HG03280 (cell line): Measurements from ENCODE around the gene TMEM145.

Experiments
- ATAC-seq: cut with Tn5 transposase; IDR thresholded peaks from one replicate; pipeline ENCODE4 v1.9.1; 2021; ENCODE audit warnings: mild to moderate bottlenecking, moderate library complexity; ENCODE audit not compliant: unreplicated experiment

Gene TMEM145

GRCh38 chr19:42277821-42278451 is 35.2 kb upstream of the TMEM145 start:
- no peak for ATAC-seq

GRCh38 chr19:42278452-42279154 is 34.5 kb upstream of the TMEM145 start:
- no peak for ATAC-seq

- ATAC-seq = no peak
These were observed 33.8 kb upstream of the TMEM145 start for GRCh38 chr19:42279155-42279901.

- peak; percentile 29 for ATAC-seq
These were observed 33.0 kb upstream of the TMEM145 start for GRCh38 chr19:42279902-42280814.

GRCh38 chr19:42280815-42281145 is 32.3 kb upstream of the TMEM145 start:
- no peak for ATAC-seq

GRCh38 chr19:42281146-42281826 is 31.8 kb upstream of the TMEM145 start:
- no peak for ATAC-seq

GRCh38 chr19:42281827-42282762 is 31.0 kb upstream of the TMEM145 start:
- ATAC-seq = no peak

- no peak for ATAC-seq
These were observed 30.3 kb upstream of the TMEM145 start for GRCh38 chr19:42282819-42283187.

GRCh38 chr19:42283188-42284065 is 29.7 kb upstream of the TMEM145 start:
- peak; percentile 61 for ATAC-seq

GRCh38 chr19:42284066-42284501 is 29.0 kb upstream of the TMEM145 start:
- peak; percentile 37 for ATAC-seq

- ATAC-seq = no peak
These were observed 28.3 kb upstream of the TMEM145 start for GRCh38 chr19:42284591-42285341.

- ATAC-seq = no peak
These were observed 27.6 kb upstream of the TMEM145 start for GRCh38 chr19:42285541-42285941.

GRCh38 chr19:42285988-42286348 is 27.1 kb upstream of the TMEM145 start:
- no peak for ATAC-seq

GRCh38 chr19:42286349-42287016 is 26.6 kb upstream of the TMEM145 start:
- no peak for ATAC-seq

- no peak for ATAC-seq
These were observed 25.9 kb upstream of the TMEM145 start for GRCh38 chr19:42287017-42287826.

GRCh38 chr19:42287827-42288107 is 25.3 kb upstream of the TMEM145 start:
- ATAC-seq = no peak

- no peak for ATAC-seq
These were observed 24.7 kb upstream of the TMEM145 start for GRCh38 chr19:42288387-42288786.
